ENCODE results near the gene PTPN3.
"Not testable (repeated sequence)": the region's sequence is repeated elsewhere in the genome, so short reads cannot be mapped to it uniquely, and the experiment has no call there.

Gene PTPN3

GRCh38 chr9:109403116-109403515 lies 95.0 kb downstream of the PTPN3 start:
- FAIRE-seq (no peak), DNase-seq (ENCODE audit: insufficient read length, low spot score) (no peak)

GRCh38 chr9:109401990-109402318 lies 96.2 kb downstream of the PTPN3 start:
- DNase-seq (ENCODE audit: insufficient read length, low spot score) (no peak), FAIRE-seq (no peak)

- DNase-seq (ENCODE audit: insufficient read length, low spot score) (peak; percentile 69), FAIRE-seq (no peak)
These were observed 96.7 kb downstream of the PTPN3 start for GRCh38 chr9:109401169-109401989.

GRCh38 chr9:109399258-109399767 lies 98.8 kb downstream of the PTPN3 start:
- no peak for FAIRE-seq
- DNase-seq (ENCODE audit: insufficient read length, low spot score), result no peak

- DNase-seq (ENCODE audit: insufficient read length, low spot score) (no peak), FAIRE-seq (no peak)
These were observed 106.9 kb downstream of the PTPN3 start for GRCh38 chr9:109391176-109391575.

- FAIRE-seq (no peak), DNase-seq (ENCODE audit: insufficient read length, low spot score) (no peak)
These were observed 110.3 kb downstream of the PTPN3 start for GRCh38 chr9:109387856-109388255.

- FAIRE-seq (no peak), DNase-seq (ENCODE audit: insufficient read length, low spot score) (no peak)
These were observed 110.9 kb downstream of the PTPN3 start for GRCh38 chr9:109387206-109387605.

GRCh38 chr9:109385499-109385898 lies 112.6 kb downstream of the PTPN3 start:
- no peak for DNase-seq (ENCODE audit: insufficient read length, low spot score)
- FAIRE-seq, result no peak

- no peak for DNase-seq (ENCODE audit: insufficient read length, low spot score)
These were observed 114.2 kb downstream of the PTPN3 start for GRCh38 chr9:109383947-109384346.

GRCh38 chr9:109383356-109383755 lies 114.8 kb downstream of the PTPN3 start:
- FAIRE-seq (no peak), DNase-seq (ENCODE audit: insufficient read length, low spot score) (no peak)

More at GRCh38 chr9:109383947-109384346, 114.2 kb downstream of the PTPN3 start:
- FAIRE-seq, result no peak

- FAIRE-seq, result no peak
- no peak for DNase-seq (ENCODE audit: insufficient read length, low spot score)
These were observed 115.5 kb downstream of the PTPN3 start for GRCh38 chr9:109382585-109382984.

GRCh38 chr9:109382182-109382581 lies 115.9 kb downstream of the PTPN3 start:
- DNase-seq (ENCODE audit: insufficient read length, low spot score) (no peak), FAIRE-seq (no peak)

GRCh38 chr9:109381011-109381729 lies 116.9 kb downstream of the PTPN3 start:
- FAIRE-seq, result no peak

GRCh38 chr9:109379513-109379912 lies 118.6 kb downstream of the PTPN3 start:
- DNase-seq (ENCODE audit: insufficient read length, low spot score) (no peak), FAIRE-seq (no peak)

More at GRCh38 chr9:109381011-109381729, 116.9 kb downstream of the PTPN3 start:
- DNase-seq (ENCODE audit: insufficient read length, low spot score), result peak; percentile 8

- DNase-seq (ENCODE audit: insufficient read length, low spot score) (no peak), FAIRE-seq (no peak)
These were observed 119.8 kb downstream of the PTPN3 start for GRCh38 chr9:109378316-109378715.

GRCh38 chr9:109372246-109372645 lies 125.9 kb downstream of the PTPN3 start:
- FAIRE-seq (no peak), DNase-seq (ENCODE audit: insufficient read length, low spot score) (no peak)

- FAIRE-seq (no peak), DNase-seq (ENCODE audit: insufficient read length, low spot score) (no peak)
These were observed 126.7 kb downstream of the PTPN3 start for GRCh38 chr9:109371374-109371773.

- DNase-seq (ENCODE audit: insufficient read length, low spot score) (no peak), FAIRE-seq (no peak)
These were observed 128.8 kb downstream of the PTPN3 start for GRCh38 chr9:109369285-109369684.

GRCh38 chr9:109360771-109361170 lies 137.3 kb downstream of the PTPN3 start:
- FAIRE-seq (no peak), DNase-seq (ENCODE audit: insufficient read length, low spot score) (no peak)

GRCh38 chr9:109358968-109359603 lies 139.0 kb downstream of the PTPN3 start:
- FAIRE-seq; DNase-seq (ENCODE audit: insufficient read length, low spot score): not testable (repeated sequence)

GRCh38 chr9:109355564-109356297 lies 142.4 kb downstream of the PTPN3 start:
- DNase-seq (ENCODE audit: insufficient read length, low spot score) (no peak), FAIRE-seq (no peak)

All from HTR-8/SVneo (cell line).